Activated gamma-delta T cell treated with Interleukin-2 at 50 U/mL for 16 hours (primary cell): Measurements from ENCODE around the gene CENPP.

Source experiments
- DNase-seq: peaks from one replicate; pipeline ENCODE4 v3.0.0-alpha.2; 2020

Gene CENPP

DNA sequence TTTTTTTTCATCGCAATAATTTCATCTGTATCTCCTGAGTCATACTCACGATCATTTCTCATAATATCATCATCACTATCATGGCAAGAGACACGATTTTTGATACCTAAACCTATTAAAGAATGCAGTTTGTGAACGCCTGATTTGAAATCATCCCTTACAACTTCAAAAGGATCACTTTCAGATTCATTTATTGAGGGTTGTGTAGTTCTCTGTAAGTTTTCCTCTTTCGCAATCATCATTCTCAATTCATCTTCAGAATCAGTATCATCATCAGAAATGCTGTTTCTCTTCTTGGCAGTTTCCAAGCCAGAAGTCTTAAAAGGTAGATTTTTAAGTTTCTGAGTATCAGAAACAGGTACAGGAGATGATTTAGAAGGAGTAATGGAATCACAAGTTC lies 10.3 kb upstream of the CENPP start:
- no peak for DNase-seq

DNA sequence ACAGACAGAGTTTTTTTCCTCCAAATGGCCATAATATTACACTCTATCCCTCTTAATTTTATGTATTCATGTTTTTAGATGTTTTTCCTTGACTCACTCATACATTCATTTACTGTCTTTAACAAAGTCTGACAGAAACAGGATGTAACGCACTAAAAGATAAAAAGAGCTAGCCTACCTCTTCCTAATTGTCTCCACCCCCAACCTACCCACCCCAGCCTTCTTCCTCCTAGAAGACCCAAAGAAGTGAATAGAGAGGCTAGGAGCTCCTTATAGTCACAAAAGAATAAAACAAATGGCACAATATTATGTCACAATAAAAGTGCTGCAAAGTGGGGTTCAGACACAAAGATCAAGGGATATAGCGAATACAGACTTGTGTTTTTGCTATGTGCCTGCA lies 1.3 kb upstream of the CENPP start:
- DNase-seq = no peak

DNA sequence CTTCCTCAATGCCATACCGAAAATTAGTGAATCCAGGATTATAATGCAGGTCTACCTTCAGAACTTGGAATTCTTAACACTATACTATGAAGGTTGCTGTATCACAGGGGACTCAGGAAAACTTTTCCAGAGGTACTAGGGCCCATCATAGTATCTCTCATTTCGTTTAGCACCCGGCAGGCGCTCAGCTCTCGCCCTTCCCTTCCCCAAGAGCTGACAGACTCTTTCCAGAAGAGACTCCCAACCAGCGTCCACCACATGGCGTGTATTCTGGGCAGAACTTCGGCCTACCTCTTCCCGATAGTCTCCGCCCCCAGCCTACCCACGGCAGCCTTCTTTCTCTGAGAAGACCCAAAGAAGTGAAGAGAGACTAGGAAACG lies 874 bp upstream of the CENPP start:
- no peak for DNase-seq

DNA sequence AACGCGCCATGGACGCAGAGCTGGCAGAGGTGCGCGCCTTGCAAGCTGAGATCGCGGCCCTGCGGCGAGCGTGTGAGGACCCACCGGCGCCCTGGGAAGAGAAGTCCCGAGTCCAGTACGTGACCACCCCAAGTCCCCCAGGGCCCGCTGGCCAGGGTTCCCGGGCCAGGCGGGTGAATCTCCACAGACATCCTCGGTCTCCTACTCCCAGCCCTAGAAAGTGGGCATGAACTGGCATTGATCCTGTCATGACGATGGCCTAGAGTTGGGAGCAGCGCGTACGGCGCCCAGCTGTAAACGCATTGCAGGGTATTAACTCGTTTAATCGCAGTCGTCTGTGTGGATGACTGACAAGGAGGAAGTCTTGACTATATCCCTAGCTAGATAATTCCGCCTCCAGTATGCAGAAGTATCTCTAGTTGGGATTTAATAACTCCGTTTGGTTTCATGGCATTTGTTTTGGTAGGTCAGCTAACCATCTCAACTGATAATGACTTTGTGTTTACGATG lies 293 bp downstream of the CENPP start:
- DNase-seq = no peak

DNA sequence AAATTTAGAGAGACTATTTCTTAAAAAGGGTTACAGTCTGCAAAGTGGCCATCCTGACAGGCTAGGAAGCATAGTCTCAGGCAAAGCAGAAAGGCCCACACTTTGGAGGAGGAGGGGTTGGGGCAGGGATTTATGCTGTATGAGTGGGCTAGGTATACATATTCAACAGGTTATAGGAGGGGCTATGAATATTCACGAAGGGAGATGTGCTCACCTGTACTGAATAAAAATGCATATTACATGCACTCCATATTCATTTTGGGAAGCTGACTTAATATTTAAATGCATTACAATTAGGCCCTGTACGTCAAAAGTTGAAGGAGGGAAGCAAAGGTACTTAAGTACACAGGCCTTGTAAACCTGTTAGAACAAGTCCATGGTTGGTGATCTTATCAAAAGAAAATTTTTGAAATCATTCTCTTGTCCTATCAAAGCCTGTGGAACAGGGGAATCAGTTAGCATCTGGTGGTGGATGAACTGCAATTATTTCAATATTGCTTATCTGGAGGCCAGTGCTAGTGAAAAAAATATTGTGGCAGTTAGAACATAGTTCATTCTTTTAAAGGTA lies 1.6 kb downstream of the CENPP start:
- DNase-seq = no peak

DNA sequence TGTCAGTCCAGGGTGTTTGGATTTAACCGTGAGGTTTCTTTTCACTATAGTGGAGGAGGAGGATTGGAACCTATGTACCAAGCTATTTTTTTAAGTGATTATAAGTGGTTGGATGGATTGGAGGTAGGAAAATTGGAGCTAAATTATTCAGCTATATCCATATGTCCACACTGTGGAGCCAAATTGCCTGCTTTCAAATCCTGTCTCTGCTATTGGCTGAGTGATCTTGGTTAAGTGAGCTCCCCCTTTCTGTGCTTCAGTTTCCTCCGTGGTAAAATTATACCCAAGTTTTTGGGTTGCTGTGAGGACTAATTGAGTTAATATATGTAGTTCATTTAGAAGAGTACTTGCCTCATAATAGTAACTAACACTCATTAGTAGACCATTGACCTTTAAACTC lies 2.5 kb downstream of the CENPP start:
- no peak for DNase-seq

DNA sequence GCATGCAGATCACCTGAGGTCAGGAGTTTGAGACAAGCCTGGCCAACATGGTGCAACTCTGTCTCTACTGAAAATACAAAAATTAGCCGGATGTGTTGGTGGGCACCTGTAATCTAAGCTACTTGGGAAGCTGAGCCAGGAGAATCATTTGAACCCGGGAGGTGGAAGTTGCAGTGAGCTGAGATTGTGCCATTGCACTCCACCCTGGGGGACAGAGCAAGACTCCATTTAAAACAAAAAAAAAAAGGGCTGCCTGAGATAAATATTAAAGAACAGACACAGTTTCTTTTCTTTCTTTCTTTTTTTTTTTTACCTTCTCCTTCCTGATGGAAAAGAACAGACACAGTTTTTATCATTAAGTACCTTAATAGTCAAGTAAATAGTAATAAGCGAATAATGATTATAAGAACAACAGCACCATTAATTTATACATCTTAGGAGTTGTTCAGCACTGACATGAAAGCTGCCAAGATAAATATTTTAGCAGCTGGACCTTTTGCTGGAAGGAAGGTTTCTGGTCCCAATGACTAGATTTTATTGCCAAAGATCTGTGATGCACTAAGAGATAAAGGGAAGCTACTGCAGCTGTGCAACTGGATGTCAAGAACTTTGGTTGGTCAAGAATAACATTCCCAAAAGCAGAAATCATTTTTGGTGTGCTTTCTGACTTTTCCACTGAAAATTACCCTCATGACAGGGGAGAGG lies 7.0 kb downstream of the CENPP start:
- no peak for DNase-seq

DNA sequence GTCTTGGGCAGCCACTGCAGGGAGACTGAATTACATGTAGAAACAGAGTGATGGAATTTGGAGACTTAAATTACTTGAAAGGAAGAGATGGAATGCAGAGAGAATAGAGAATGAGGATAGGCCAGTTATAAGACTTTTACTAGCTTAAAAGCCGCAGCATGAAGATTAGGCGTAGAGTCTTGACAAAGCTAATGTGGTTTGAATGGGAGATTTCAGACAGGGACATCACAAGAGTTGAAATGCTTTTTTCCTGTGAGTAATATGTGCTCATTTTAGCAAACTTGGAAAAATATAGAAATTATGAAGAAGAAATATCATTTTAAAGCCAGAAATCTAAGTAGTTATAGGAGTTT lies 7.5 kb downstream of the CENPP start:
- no peak for DNase-seq

DNA sequence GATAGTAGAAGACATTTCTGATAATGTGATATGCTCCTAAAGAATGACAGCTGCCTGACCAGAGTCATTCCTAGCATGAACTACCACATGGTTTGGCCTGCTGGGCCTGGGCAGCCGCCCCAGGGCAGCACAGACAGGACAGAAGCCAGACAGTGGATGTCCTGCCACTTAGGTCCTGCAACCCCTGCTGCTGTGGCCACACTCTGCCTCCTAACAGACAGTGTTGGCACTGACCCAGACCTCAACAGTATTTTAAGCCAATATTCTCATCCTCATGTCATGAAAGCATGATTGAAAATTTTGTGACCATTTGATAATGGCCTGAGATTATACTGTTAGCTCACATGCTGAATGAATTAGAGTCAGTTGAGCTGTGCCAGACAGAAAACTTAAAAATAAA lies 15.8 kb downstream of the CENPP start:
- no peak for DNase-seq

DNA sequence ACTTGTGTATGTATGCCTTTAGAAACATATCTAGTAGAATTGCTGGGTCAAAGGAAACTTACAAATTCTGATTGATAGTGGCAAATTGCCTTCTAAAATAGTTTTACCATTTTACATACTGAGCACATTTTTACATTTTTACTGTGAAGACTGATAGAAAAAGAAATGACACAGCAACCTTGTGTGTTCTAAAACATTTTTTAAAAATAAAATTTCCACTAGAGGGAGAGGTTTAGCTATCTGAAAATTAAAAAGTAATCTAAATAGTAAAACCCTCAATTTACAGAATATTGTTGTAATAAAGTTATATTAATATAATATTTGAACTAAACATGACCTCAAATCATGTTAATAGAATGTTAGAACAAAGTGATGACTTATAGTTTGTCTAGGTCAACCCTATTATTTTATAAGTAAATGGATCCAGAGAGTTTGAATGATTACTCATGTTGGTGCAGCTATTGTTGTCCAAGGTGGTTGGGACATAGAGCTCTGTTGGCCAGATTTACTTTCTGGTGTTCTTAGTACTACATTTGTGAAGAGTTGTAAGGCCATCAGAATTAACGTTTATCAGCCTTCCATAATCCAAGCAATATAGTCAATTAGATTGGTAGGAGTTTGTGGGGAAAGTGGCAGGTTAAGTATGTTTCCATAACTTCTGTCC lies 17.2 kb downstream of the CENPP start:
- DNase-seq = no peak

DNA sequence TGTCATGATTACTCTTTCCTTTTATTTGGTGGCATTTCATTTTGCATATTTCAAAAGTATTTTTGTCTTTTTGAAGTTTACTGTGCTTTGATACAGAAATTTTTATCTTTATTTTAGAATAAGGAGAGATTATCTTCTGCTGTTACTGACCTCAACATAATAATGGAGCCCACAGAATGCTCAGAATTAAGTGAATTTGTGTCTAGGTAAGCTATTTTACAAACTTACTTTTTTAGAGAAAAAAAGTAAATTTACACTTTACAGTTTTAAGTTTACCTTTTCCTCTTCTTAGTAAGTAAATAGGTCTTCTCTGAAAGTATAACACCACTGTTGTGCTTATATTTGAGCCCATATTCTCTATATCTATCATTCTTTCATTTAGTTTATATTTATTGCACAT lies 19.8 kb downstream of the CENPP start:
- DNase-seq = no peak

DNA sequence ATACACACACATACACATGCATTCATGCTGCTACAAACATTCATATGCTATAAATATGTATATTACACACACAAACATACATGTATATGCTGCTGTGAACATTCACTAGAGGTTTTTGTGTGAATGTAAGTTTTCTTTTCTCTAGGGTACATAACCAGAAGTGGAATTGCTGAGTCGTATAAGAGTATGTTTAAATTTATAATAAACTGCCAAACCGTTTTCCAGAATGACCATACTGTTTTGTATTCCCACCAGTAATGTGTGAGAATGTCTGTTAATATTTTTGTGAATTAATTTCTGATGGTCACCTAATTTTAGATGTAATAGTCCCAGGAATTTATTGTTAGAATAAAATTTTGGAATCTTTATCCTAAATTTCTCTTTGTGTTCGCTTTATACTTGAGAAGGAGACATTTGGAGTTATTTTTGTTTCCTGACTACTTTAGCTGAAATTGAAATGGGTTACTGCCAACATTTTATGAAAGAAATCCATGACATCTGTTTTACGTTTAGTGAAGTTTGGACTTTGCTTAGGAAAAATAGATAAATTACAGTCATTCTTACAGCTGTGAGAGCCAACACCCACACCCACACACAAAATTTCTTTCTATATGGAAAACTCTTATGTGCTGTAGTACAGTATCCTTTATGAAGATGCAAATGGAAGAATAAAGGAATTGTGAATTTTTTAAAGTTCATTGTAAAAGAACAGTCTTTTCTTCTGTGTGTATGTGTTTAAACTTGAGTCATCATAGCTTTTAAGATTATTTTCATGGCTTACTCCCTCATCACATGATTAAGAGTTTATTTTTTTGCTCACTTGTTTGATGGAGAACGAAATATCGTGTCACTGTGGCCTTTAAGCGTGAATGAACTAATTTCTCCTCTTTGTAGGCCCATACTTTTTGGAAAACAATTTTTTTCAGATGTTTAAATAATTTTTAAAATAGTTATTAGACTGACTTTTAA lies 24.3 kb downstream of the CENPP start:
- DNase-seq = no peak

DNA sequence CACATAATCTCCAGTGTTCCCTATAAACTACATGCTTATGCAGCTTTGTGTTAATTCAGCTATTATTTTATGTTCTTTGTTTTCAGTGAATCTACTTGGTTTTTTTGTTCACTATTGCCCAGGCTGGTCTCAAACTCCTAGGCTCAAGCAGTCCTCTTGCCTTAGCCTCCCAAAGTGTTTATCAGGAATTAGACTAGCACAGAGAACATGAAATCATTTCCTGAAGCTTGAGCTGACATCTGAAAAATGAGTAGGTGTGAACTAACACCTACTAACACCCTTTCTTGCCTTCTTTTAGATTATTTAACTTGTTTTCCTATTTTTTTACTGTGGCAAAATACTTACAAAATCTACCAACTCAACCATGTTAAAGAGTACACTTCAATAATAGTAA lies 25.0 kb downstream of the CENPP start:
- DNase-seq = no peak

DNA sequence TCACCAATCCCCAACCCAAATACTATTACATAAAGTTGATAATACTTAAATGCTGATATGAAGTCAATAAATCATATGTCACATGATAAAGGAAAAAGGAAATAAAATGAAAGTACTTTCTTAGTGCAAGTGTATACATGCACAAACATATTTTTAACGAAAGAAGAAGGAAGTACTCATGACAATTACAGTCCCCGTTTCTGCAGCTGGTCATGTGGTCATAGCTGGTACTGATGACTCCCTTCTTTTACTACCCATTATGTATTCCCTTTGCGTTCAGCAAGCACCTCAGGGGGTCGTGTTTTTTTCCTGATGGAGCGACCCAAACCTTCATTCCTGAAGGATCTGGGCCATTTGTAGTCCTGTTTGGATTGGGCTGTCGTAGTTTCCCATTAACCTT lies 27.3 kb downstream of the CENPP start:
- no peak for DNase-seq

DNA sequence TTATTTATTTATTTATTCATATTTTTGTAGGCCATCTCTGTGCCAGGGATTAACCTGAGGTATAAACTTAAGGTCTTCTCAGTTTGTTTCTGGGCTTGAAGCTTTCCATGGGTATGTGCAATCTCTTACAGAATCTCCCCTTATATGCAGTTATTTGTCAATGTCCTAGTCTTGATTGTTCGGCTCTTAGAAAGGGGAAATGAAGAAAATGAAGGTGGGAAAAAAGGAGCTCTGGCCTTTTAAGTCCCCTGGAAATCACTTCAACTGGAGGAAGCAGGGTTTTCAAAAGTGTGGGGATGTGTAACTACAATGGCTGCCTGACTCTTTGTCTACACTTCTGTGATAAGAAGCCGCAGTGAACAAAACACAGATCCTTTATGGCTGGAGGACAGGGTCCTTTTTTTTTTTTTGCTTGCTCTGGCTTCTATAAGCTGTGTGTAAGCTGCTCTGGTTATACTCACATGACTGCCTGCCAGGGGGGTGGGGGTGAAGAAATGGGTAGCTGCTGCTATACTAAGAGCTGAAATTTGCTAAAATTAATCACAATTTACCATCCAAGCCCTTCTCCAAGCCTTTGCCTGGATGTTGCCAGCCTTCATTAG lies 33.7 kb downstream of the CENPP start:
- no peak for DNase-seq

DNA sequence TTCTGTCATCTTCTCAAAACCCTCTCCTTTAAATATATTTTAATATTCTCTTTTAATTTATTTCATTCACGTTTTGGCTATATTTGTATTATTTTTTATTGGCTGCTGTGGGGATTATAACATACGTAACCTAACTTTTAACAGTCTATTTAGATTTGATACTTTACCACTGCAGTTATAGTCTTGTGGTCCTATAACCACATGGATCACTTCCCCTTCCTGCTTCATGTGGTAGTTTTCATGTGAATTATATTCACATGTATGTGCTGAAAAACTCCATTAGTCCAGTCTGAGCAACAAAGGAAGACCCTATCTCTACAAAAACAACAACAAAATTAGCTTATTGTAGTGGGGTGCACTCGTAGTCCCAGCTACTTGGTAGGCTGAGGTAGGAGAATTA lies 34.3 kb downstream of the CENPP start:
- no peak for DNase-seq

DNA sequence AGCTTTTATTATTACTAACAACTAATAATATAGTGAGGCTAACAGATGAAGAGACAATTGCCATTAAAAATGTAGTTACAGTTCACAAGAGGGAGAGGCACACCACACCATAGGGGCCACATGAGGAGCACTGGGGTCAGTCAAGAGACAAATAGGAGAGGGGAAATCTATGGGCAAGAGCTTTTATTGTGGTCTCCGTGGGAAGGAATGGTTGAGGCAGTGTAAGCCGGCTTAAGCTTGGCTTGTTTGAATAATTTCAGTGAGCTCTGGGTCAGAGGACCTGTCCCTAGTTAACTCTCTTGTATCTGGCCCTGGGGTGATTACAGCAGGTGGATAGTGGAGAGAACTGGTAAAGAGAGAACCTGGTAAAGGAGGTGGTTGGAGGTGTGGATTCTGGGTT lies 43.3 kb downstream of the CENPP start:
- no peak for DNase-seq

DNA sequence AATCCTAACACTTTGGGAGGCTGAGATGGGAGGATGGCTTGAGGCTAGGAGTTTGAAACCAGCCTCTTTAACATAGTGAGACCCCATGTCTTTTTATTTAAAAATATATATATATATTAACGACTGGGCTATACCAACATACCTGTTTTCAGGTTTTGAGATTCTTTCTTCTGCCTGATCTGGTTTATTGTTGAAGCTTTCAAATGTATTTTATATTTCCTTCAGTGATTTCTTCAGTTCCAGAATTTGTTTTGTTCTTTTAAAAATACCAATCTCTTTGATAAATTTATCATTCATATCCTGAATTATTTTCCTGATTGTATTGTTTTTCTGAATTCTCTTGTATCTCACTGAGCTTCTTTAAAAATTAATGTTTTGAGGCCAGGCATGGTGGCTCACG lies 47.4 kb downstream of the CENPP start:
- DNase-seq = no peak

DNA sequence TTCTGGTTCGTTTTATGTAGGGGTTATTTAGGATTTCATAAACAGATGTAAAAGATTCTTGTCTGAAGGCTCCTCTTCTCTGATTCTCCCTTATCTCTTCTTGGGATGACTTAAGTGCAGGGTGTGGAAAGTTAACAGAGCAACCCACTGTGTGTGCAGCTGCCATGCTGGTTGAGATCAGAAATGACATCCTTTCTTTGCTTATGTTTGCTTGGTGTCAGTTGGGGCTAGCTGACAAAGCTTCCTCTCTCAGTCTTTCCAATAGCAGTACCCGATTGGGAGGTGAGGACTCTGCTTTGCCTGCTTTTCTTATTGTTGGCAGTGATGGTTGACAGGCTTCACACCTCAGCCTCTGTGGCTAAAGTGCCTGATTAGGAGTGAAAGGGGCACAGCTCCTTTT lies 52.1 kb downstream of the CENPP start:
- no peak for DNase-seq

DNA sequence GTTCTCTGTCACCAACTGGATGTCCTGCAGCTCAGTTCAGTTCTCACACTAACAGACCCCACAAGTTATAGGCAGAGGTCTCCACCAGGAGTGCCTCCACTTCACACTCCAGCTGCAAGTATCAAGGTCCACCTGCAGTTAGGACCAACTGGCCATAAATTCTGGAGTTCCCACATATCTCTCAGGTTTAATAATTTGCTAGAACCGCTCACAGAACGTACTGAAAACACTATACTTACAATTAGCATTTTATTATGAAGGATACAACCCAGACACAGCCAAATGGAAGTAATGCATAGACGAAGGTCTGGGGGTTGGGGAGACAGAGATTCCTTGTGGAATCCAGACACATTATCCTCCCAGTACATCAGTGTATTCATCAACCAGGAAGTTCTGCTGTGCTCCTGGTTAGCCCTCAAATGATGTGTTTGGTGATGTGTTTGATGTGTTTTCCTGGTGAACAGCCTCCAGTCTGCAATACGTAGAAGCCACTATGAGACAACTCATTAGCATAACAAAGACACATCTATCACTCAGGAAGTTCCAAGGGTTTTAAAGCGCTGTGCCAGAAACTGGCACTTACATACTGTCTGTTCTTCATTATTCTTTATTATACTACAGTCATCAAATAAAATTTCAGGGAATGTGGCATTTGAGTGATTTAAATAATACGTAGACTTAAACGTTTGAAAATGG lies 53.3 kb downstream of the CENPP start:
- no peak for DNase-seq

DNA sequence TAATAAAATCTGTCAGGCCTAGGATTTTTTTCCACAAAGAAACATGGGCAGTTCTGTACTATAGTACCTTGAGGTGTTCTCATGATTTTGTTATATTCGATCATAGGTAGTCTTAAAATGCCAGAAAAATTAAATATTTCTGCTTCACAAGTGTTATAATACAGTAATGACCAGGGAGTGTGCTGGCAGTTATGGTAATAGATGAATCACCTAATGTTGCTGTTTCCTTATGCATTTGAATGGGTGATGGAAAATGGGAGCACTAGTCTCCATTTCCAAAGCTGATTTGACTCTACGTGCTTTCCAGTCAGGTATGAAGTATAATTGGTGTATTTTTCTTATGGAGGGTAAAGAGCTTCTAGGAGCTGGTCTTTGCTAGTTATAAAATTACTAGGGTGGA lies 54.9 kb downstream of the CENPP start:
- DNase-seq = no peak

DNA sequence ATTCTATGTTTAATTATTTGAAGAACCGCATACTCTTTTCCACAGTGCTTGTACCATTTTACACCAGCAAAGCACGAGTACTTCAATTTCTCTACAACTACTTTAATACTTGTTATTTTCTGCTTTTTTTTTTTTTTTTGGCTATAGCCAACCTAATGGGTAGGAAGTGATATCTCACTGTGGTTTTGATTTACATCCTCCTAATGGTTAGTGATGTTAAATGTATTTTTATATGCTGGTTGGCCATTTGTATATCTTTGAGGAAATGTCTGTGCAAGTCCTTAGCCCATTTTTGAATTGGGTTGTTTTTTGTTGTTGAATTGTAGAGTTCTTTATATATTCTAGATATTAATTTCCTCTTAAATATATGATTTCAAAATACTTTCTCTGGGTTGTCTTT lies 56.0 kb downstream of the CENPP start:
- no peak for DNase-seq
